CD4-positive, alpha-beta T cell treated with Interleukin-21 for 1 hour (primary cell): Measurements from ENCODE around the gene UBA1.
"Not testable (repeated sequence)": the region's sequence is repeated elsewhere in the genome, so short reads cannot be mapped to it uniquely, and the experiment has no call there.

Source experiments
- DNase-seq: peaks from one replicate; pipeline ENCODE4 v3.0.0-alpha.2; 2020

Gene UBA1

DNA sequence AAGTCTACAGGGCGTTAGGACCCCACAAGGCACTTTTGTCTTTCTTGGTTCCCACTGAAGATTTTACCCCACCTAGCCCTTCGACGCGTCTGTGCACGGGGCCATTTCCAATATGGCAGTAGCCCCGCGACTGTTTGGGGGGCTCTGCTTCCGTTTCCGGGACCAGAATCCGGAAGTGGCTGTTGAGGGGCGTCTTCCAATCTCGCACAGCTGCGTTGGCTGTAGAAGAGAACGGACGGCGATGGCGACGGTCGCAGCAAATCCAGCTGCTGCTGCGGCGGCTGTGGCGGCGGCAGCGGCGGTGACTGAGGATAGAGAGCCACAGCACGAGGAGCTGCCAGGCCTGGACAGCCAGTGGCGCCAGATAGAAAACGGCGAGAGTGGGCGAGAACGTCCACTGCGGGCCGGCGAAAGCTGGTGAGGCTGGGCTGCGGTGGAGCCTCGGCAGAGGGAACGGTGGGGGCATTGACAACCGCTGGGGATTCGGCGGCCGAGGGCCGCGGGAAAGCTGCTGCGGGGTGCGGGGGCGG is 39.2 kb downstream of the UBA1 start, which contains the start of gene USP11:
Gene USP11, plus strand, starts transcription at position 207 of the 530 bp plus-strand sequence. Its CDS starts 35 bp downstream, at position 242.
- peak; percentile 73 for DNase-seq

- peak; percentile 97 for DNase-seq
Observed at GRCh38 chrX:47233333-47234113, 39.9 kb downstream of the UBA1 start.

GRCh38 chrX:47234583-47234982 is 41.0 kb downstream of the UBA1 start:
- no peak for DNase-seq

GRCh38 chrX:47235691-47236103 is 42.1 kb downstream of the UBA1 start:
- DNase-seq = no peak

- DNase-seq = no peak
Observed at GRCh38 chrX:47239199-47239598, 45.6 kb downstream of the UBA1 start.

DNA sequence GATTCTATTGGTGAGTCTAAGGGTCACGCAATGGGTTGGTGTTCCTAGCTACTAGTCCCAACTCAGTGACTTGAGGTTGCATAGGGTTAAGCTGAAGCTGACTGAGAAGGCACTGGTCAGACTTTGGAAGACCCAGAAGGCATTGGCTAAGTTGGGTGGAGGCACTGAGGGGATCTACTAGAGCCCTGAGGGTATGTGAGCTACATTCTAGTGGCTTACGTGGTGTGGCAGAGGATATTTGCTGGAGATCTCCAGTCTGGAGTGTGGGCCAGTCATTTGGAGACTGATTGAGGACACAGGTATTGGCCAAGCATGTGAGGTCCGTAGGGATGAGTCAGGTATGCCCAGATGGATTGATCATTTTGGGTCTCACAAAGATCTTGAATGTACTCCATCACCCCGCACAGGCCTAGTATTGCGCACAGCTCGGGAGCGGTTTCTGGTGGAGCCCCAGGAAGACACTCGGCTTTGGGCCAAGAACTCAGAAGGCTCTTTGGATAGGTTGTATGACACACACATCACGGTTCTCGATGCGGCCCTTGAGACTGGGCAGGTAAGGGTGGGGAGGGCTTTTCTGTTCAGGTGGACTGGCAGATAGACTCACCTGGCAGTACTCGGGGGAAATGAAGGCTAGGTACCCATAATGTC is 46.4 kb downstream of the UBA1 start:
- no peak for DNase-seq

- DNase-seq = no peak
Observed at GRCh38 chrX:47240619-47241018, 47.0 kb downstream of the UBA1 start.

DNA sequence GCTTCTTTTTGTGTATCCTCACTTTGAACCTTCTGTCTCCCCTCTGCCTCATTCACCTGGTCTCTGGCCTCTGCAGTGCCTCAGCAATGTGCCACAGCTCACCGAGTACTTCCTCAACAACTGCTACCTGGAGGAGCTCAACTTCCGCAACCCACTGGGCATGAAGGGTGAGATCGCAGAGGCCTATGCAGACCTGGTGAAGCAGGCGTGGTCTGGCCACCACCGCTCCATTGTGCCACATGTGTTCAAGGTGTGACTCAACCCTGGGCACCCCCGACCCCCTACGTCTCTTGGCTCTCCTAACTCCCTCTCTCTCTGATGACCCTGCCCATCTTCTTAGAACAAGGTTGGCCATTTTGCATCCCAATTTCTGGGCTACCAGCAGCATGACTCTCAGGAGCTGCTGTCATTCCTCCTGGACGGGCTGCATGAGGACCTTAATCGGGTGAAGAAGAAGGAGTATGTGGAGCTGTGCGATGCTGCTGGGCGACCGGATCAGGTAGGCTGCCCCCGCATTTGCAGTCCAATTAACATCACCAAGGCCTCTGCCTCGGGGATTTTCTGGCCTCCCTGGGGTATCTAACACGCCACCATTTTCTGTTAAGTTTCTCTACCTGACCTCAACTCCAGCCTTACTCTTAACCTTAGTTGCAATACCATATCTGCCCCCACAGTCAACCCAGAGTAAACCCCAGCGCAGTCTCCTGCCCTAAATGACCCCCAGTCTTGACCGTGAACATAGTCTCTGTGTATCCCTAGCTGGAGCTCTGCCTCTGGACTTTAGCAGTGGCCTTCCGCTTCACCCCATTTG is 47.8 kb downstream of the UBA1 start:
- no peak for DNase-seq

GRCh38 chrX:47242321-47242720 is 48.7 kb downstream of the UBA1 start:
- DNase-seq = no peak

GRCh38 chrX:47243351-47243750 is 49.7 kb downstream of the UBA1 start:
- DNase-seq = no peak

GRCh38 chrX:47244676-47245075 is 51.0 kb downstream of the UBA1 start:
- DNase-seq = no peak

DNA sequence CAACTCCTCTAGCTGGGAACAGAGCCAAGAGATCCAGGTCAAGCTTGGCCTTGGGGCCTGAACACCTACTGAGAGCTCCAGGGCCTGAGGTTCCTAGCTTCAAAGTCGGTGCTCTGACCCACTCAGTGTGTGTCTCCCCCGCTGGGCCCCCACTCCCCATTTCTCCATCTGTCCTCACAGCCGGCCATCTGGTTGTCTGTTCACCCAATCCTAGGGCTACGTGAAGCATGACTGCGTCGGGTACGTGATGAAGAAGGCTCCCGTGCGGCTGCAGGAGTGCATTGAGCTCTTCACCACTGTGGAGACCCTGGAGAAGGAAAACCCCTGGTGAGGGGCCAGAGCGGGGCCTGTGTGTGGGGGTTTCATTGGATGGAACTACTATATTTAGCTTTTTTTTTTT is 51.5 kb downstream of the UBA1 start:
- no peak for DNase-seq

DNA sequence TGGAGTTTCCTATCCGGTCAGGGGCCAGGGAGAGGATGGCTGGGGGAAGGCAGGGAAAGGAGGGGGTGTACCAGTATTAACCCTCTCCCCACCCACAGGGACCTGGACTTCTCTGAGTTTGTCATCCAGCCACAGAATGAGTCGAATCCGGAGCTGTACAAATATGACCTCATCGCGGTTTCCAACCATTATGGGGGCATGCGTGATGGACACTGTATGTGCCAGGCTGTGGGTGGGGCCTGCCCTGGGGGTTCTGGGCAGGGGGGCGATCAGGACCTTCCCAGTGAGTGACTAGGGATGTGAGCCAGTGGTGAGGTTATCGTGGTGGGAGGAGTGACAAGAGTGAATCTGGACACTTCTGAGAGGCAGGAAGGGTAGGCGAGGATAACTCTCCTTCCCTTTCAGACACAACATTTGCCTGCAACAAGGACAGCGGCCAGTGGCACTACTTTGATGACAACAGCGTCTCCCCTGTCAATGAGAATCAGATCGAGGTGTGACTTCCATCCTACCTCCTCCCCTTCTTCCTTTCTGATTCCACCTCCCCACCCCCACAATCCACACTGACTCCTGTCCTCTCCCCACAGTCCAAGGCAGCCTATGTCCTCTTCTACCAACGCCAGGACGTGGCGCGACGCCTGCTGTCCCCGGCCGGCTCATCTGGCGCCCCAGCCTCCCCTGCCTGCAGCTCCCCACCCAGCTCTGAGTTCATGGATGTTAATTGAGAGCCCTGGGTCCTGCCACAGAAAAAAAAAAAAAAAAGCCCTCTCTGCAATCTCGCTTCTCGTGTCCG is 53.8 kb downstream of the UBA1 start:
- no peak for DNase-seq

DNA sequence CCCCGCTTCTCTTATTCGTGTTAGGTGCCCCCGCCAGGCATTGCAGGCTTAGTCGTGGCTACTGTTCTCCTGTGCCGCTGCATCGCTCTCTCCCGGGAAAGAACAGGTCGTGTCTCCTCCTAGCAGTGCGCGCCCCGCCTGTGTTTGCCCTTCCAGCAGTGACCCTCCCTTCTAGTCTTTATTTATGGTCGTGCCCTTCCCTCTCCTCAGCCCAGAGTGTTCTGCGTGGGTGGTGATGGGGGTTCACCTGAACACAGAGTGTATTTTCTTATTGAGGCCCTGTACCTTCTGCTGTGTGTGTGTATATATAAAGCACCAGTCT is 54.3 kb downstream of the UBA1 start:
- DNase-seq = no peak

DNA sequence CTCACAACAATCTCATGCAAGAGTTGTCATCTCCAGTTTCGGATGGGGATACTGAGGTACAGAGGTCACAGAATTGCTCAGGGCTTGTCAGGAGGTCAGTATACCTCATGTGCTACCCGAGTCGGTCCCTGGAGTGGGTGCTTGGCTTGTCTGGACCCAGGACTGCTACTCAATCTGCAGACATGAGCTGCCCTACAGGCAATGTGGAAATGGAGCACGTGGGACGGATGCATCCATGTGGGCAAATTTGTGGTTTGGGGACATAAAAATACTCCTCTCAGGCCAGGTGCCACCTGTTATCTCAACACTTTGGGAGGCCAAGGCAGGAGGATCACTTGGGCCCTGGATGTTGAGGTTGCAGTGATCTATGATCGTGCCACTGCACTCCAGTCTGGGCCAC is 54.9 kb downstream of the UBA1 start:
- no peak for DNase-seq

DNA sequence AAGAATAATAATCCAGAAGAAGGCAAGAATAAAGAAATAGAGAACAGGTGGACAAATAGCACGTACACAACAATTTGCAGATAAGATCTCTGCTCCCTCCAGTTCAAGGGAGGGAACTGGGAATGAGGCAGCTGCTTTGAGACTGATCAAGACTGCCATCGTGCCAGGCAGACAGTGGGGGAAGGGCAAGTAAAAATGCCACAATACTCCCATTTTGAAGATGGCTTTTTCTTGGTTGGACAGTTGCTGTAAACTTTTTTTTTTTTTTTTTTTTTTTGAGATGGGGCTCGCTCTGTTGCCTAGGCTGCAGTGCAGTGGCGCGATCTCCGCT is 56.4 kb downstream of the UBA1 start:
- DNase-seq = no peak

- DNase-seq = not testable (repeated sequence)
Observed at GRCh38 chrX:47257620-47258019, 64.0 kb downstream of the UBA1 start.
